ENCODE data around the gene NAV1.

DNA sequence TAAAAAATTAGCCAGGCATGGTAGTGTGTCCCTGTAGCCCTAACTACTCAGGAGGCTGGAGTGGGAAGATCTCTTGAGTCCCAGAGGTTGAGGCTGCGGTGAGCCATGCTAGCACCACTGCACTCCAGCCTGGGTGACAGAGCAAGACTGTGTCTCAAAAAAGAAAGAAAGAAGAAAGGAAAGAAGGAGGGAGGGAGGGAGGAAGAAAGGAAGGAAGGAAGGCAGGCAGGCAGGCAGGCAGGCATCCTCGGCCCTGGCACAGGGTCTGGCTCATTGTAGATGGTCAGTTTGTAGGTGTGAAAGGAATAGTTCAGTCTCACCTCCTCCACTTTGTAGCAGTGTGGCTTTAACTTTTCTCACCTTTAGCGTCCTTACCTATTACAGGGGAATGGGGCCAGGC lies 25.0 kb downstream of the NAV1 start:
- no peak for TF ChIP-seq POLR2A (IDR thresholded peaks at IDR 0.05; ENCODE audit: low read length)
- no peak for TF ChIP-seq MAFK (IDR thresholded peaks at IDR 0.05; ENCODE audit: partially characterized antibody)
- no peak for TF ChIP-seq ZC3H11A (IDR thresholded peaks at IDR 0.05)
- TF ChIP-seq, protein P1, sequence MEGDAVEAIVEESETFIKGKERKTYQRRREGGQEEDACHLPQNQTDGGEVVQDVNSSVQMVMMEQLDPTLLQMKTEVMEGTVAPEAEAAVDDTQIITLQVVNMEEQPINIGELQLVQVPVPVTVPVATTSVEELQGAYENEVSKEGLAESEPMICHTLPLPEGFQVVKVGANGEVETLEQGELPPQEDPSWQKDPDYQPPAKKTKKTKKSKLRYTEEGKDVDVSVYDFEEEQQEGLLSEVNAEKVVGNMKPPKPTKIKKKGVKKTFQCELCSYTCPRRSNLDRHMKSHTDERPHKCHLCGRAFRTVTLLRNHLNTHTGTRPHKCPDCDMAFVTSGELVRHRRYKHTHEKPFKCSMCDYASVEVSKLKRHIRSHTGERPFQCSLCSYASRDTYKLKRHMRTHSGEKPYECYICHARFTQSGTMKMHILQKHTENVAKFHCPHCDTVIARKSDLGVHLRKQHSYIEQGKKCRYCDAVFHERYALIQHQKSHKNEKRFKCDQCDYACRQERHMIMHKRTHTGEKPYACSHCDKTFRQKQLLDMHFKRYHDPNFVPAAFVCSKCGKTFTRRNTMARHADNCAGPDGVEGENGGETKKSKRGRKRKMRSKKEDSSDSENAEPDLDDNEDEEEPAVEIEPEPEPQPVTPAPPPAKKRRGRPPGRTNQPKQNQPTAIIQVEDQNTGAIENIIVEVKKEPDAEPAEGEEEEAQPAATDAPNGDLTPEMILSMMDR (IDR thresholded peaks at IDR 0.05), result no peak
- TF ChIP-seq USF2 (IDR thresholded peaks at IDR 0.05), result no peak
- TF ChIP-seq RCOR1 (IDR thresholded peaks at IDR 0.05; ENCODE audit: low read depth, low read length), result no peak
- no peak for TF ChIP-seq PBX3 (IDR thresholded peaks at IDR 0.05)
- no peak for TF ChIP-seq NFE2L2 (conservative IDR thresholded peaks at IDR 0.05; ENCODE audit: low read length)
- no peak for TF ChIP-seq MYC (IDR thresholded peaks at IDR 0.05; ENCODE audit: borderline replicate concordance, low read length)
